WERI-Rb-1 (cell line): ENCODE results near the gene HSFX3.
"Not testable (repeated sequence)": the region's sequence is repeated elsewhere in the genome, so short reads cannot be mapped to it uniquely, and the experiment has no call there.

Experiments used
- DNase-seq: peaks from one replicate; pipeline ENCODE4 v3.0.0-alpha.2; 2020
- H3K27ac ChIP-seq: fragments of 250-450 bp; sonication (Bioruptor Pico); 2 replicates; pipeline ENCODE4 v1.5.1; 2020; ENCODE audit warnings: mild to moderate bottlenecking, moderate library complexity
- H3K27me3 ChIP-seq: fragments of 250-450 bp; sonication (Bioruptor Pico); 2 replicates; pipeline ENCODE4 v1.5.1; 2021; ENCODE audit warnings: mild to moderate bottlenecking, low read depth, moderate library complexity; ENCODE audit not compliant: insufficient read depth, severe bottlenecking
- H3K36me3 ChIP-seq: fragments of 250-450 bp; sonication (Bioruptor Pico); 2 replicates; pipeline ENCODE4 v1.5.1; 2020; ENCODE audit warnings: mild to moderate bottlenecking, moderate library complexity
- H3K4me3 ChIP-seq: 2 replicates; pipeline ENCODE4 v1.5.1; 2011; ENCODE audit warnings: low read depth, mild to moderate bottlenecking, control low read depth, low read length
- H3K9me3 ChIP-seq: fragments of 250-450 bp; sonication (Bioruptor Pico); 2 replicates; pipeline ENCODE4 v1.5.1; 2021; ENCODE audit warnings: mild to moderate bottlenecking, moderate library complexity; ENCODE audit not compliant: severe bottlenecking
- TF ChIP-seq, protein P1 (sequence below): IDR thresholded peaks from 2 replicates; pipeline ENCODE4 v1.5.1; 2011; ENCODE audit warnings: low read depth, mild to moderate bottlenecking, control low read depth, inconsistent platforms, low read length

The HSFX3 gene

DNA sequence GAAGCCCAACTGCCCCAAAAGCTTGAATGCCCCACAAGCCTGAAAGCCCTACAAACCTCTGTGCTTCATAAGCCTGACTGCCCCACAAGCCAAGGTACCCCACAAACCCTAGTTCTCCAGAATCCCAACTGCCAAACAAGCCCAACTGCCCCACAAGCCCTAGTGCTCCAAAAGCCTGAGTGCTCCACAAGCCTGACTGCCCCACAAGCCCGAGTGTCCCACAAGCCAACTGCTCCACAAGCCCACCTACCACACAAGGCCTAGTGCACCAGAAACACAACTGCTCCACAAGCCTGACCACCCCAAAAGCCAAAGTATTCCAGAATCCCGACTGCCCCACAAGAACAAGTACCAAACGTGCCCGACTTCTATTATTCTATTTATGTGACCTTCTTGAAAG, 13.6 kb upstream of the HSFX3 start:
- peaks cover 3% of the 10 kb centered on the region for H3K9me3 ChIP-seq
- TF ChIP-seq, protein P1, sequence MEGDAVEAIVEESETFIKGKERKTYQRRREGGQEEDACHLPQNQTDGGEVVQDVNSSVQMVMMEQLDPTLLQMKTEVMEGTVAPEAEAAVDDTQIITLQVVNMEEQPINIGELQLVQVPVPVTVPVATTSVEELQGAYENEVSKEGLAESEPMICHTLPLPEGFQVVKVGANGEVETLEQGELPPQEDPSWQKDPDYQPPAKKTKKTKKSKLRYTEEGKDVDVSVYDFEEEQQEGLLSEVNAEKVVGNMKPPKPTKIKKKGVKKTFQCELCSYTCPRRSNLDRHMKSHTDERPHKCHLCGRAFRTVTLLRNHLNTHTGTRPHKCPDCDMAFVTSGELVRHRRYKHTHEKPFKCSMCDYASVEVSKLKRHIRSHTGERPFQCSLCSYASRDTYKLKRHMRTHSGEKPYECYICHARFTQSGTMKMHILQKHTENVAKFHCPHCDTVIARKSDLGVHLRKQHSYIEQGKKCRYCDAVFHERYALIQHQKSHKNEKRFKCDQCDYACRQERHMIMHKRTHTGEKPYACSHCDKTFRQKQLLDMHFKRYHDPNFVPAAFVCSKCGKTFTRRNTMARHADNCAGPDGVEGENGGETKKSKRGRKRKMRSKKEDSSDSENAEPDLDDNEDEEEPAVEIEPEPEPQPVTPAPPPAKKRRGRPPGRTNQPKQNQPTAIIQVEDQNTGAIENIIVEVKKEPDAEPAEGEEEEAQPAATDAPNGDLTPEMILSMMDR: no peak
- peaks cover 24% of the 10 kb centered on the region for H3K27me3 ChIP-seq
- DNase-seq: no peak
- H3K36me3 ChIP-seq: no peaks in the 10 kb centered on the region
- H3K27ac ChIP-seq: no peak overlapping the region
- H3K4me3 ChIP-seq: no peak overlapping the region

DNA sequence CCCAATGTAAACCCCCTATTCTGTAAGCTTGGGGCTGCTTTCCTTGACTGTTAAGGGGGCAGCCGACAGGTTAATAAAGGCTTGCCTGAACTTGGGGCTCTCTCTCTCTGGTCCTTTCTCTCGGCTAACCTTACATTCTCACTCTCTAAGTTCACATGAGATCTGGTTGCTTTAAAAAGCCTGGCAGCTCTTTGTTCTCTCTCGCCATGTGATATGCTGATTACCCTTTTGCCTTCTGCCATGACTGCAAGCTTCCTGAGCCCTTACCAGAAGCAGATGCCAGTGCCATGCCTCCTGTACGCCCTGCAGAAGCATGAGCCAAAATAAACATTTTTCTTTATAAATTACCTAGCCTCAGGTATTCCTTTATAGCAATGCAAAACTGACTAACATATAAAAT, 5.5 kb upstream of the HSFX3 start:
- H3K27ac ChIP-seq, H3K27me3 ChIP-seq, H3K36me3 ChIP-seq, DNase-seq, H3K9me3 ChIP-seq, H3K4me3 ChIP-seq: not testable (repeated sequence)

GRCh38 chrX:149551939-149552248, 2.2 kb upstream of the HSFX3 start:
- not testable (repeated sequence) for H3K9me3 ChIP-seq, H3K27me3 ChIP-seq, H3K36me3 ChIP-seq, H3K4me3 ChIP-seq, DNase-seq, H3K27ac ChIP-seq

- DNase-seq, H3K27me3 ChIP-seq, H3K36me3 ChIP-seq: not testable (repeated sequence)
Observed at GRCh38 chrX:149551245-149551938, 1.7 kb upstream of the HSFX3 start.

DNA sequence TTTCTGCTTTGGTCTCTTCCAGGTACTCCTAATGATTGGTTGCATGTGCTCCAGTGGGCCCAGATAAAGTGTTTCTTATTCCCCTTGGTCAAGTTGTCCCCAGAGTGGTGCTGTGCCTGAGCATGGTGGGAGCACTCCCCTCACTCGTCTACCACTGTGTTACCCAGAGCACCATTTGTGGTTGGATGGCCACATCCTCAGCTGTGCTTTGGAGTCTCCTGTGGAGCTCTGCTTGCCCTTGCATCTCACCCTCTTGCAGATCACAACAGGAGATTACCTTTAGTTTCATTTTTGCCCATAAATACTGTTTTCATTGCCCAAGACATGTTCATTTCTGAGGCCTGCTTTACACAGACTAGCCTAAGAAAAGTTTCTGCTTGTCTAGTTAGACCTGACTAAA, 730 bp upstream of the HSFX3 start:
- H3K27ac ChIP-seq, H3K4me3 ChIP-seq, H3K9me3 ChIP-seq, H3K27me3 ChIP-seq, H3K36me3 ChIP-seq, DNase-seq: not testable (repeated sequence)

More at GRCh38 chrX:149551245-149551938, 1.7 kb upstream of the HSFX3 start:
- H3K27ac ChIP-seq, H3K4me3 ChIP-seq, H3K9me3 ChIP-seq: not testable (repeated sequence)

DNA sequence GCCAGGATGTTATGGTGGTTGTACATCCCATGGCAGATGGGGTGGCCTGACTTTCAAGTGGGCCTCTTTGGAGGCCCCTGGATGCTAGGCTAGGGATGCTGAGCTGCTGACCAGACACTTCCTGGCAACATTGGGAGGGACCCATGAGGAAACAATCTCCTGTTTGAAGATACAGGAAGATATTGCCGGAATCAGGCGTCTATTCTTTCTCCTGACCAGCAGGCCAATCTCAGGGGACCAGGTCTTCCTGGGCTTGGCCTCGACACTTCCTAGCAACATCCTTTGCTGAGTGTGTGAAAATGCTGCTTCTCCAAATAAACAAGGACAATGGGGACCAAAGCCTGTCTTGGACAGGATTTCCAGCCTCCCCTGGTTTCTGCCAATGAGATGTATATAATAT, 1.9 kb downstream of the HSFX3 start:
- not testable (repeated sequence) for H3K4me3 ChIP-seq, H3K27ac ChIP-seq, H3K27me3 ChIP-seq, H3K36me3 ChIP-seq, DNase-seq, H3K9me3 ChIP-seq

DNA sequence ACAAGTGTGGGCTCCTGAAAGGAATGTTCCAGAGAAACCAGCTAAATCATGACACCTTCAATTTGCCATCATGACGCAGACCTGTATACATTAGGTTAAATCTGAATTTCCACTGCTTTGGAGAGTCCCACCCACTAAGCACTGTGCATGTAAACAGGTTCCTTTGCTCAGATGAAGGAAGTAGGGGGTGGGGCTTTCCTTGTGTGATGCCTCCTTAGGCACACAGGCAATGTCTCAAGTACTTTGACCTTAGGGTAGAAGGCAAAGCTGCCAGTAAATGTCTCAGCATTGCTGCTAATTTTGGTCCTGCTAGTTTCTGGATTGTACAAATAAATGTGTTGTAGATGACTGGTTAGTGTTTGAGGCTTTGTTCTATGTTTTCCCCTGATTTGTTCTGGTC, 2.8 kb downstream of the HSFX3 start:
- H3K4me3 ChIP-seq, H3K9me3 ChIP-seq, DNase-seq: not testable (repeated sequence)

GRCh38 chrX:149545545-149546543, 3.9 kb downstream of the HSFX3 start:
- TF ChIP-seq, protein P1: peak; percentile 34; the same call in 1 of the 2 replicates
- peak; percentile 44 for DNase-seq
- not testable (repeated sequence) for H3K27me3 ChIP-seq, H3K9me3 ChIP-seq, H3K36me3 ChIP-seq, H3K27ac ChIP-seq, H3K4me3 ChIP-seq

More for the DNA sequence above, 2.8 kb downstream of the HSFX3 start:
- H3K27ac ChIP-seq, H3K27me3 ChIP-seq, H3K36me3 ChIP-seq: not testable (repeated sequence)
